Measurements from ENCODE around the gene UTS2R.
A peak's percentile ranks its signal among the peaks of the same experiment; 100 is the strongest.
"Not testable (repeated sequence)": the region's sequence is repeated elsewhere in the genome, so short reads cannot be mapped to it uniquely, and the experiment has no call there.

Gene UTS2R

DNA sequence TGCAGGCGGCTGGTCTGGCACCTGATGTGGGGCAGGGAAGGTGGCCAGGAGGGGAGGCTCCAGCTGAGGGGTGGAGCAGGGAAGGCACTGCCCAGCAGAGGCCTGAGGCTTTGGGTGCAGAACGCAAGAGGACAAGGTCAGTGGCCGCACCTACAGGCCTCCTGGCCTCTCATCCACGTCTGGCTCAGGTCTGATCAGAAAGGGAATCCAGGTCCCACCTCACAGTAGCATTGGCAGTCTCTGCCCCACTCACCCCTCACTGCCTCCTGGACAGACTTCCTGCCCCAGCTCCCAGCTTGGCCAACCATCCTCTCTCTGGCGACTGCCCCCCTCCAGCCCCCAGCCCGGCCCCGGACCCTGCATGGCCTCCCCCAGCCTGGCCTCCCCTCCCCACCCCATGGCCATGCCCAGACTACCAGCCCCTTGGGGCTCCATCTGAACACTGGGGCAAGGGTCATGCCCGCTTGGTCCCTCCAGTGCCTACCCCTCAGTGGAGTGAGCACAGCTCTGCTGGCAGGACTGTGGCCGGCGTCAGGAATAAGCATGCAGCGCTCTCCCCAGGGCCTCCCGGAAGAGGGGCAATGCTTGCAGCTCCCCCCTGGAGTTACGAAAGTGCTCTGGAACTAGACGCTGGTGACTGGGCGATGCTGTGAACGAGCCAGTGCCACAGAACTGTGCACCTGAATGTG lies 4.6 kb downstream of the UTS2R start:
- no peak for DNase-seq

DNA sequence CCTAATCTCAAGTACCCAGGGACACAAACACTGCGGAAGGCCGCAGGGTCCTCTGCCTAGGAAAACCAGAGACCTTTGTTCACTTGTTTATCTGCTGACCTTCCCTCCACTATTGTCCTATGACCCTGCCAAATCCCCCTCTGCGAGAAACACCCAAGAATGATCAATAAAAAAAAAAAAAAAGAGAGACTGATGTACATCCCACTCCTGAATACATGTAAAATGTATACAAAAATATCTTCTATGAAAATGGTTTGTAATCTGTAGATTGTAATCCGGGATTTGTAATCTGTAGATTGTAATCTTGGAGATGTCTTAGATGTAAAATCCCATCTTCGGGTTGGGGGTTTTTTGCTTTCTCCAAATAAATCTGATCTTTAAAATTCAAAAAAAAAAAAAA lies 5.7 kb downstream of the UTS2R start:
- DNase-seq: not testable (repeated sequence)

DNA sequence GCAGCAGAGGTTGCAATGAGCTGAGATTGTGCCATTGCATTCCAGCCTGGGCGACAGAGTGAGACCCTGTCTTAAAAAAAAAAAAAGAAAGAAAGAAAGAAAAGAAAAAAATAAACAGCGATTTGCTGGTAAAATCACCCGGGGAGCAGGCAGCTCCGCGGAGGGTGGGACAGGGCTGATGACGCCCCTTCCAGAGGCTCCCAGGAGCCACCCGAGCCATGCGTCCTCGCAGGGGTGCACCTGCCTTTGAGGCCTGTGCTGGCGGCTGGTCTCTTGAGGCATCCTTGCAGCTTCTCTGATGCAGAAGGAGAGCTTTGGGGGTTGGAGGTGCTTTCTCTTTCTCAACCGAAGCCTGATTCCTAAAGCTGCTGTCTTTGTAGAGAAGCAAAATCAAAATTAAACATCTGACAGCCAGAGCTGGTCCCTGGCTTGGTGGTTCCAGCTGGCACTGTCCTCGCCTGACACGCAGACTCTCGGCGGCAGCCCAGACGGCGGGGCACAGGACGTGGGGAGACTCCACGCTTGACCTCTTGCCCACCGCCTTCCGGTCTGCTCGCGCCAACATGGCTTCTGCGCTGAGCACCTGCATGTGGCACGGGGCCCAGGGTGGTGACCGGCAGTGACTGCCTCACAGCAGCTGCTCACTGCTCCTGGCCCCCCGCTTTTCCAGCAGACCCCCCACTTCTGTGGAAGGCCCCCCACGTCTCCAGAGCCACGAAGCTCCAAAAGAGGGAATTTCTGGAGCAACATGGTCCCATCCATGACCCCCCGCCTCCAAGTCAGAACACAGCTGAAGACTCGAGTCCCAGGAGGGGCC lies 6.6 kb downstream of the UTS2R start:
- DNase-seq: no peak

DNA sequence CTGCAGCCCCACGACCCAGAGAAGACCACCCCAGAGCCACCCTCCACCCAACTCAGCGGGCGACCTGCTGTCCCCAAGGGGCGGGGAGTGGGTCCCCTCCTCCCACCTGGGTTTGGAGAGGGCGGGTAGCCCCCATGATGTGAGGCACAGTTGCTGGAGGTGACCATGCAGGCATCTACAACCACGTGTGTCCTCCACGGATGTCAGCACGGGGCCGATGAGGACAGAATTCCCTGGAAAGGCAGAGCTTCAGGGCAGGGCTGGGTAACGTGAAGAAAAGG lies 7.1 kb downstream of the UTS2R start:
- DNase-seq: no peak

DNA sequence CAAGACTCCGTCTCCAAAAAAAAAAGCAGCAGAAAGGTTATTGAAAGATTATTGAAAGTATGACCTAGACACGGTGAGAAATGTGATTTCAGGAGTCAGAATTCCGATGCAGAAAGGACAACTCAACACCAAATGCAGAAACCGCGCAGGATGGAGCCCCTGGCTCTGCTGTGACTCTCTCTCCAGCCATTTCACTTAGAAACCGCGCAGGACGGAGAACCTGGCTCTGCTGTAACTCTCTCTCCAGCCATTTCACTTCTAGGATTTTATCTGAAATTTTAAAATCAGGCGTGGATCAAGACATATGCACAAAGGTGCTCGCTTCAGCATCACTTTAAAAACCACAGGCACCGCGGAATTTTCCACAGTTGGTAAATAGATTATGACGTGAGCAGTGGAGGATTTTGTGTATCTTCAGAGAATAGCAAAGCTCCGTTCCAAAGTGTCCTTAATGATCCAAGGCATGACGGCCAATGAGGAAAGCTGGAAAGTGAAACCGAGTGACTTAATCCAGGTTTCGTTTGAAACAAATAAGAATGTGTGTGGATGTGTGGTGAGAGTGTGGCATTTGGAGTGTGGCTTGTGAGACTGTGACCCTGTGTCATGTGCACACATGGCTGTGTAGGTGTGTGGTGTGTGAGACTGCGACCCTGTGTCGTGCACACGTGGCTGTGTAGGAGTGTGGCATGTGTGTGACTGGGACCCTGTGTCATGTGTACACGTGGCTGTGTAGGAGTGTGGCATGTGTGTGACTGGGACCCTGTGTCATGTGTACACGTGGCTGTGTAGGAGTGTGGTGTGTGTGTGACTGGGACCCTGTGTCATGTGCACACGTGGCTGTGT lies 9.5 kb downstream of the UTS2R start:
- DNase-seq: peak; percentile 36

DNA sequence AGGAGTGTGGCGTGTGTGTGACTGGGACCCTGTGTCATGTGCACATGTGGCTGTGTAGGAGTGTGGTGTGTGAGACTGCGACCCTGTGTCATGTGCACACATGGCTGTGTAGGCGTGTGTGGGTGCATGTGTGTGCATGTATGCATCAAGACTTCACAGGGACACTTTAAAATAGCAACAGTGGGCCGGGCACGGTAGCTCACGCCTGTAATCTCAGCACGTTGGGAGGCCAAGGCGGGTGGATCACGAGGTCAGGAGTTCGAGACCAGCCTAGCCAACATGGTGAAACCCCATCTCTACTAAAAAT lies 10.1 kb downstream of the UTS2R start:
- DNase-seq: not testable (repeated sequence)

DNA sequence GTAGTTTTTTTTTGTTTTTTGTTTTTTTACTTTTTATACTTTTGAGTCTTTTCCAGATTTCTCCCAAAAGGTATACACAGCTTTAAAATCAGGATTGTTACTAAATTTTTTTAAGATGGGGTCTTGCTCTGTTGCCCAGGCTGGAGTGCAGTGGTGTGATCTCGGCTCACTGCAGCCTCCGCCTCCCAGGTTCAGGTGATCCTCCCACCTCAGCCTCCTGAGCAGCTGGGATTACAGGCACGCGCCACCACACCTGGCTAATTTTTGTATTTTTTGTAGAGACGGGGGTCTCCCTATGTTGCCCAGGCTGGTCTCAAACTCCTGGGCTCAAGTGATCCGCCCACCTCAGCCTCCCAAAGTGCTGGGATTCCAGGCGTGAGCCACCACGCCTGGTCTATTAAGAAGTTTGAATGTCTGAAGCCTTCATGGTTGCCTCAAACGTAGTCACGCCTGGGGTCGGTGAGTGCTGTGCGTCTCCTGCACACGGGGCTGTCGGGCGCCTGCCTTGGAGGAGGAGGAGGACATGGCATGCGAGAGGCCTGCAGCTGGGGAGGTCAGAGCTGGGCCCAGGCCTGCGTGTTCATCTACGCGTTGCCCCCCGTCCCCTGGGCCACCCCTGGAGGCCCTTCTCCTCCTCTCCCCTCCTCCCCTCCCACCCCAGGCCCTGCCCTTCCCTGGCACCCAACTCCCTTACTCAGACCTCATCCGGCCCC lies 10.8 kb downstream of the UTS2R start:
- not testable (repeated sequence) for DNase-seq

DNA sequence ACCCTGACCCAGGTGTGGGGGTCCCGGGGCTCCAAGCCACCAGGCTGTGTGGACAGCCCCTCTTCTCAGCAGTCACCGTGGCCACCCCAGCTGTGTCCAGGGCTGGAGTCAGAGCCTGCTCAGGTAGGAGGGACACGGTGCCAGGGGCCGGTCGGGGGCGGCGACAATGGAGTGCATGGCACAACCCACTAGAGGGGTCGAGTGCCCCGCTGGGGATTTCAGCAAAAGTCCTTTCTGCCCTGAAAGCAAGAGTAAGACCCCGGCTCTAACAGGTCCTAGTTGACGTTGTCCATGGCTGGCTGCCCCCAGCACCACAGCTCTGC lies 11.3 kb downstream of the UTS2R start:
- DNase-seq: no peak

DNA sequence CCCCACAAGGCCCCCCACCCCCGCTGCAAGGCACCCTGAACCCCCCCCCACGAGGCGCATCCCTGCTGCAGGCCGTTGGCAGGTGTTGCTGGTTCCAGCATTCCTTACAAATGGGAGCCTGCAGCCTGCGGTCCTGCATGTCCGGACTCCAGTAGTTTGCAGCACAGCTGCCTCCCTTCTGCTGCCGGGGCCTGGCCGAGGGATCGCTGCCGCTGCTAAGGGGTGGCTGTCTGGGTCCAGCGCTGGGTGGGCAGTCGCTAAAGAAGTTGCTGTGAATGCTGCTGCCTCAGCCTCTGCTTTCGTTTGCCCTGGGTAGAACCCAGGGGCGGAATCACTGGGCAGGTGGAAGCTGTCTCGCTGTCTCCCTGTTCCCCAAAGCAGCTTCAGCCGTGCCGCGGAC lies 11.8 kb downstream of the UTS2R start:
- no peak for DNase-seq

DNA sequence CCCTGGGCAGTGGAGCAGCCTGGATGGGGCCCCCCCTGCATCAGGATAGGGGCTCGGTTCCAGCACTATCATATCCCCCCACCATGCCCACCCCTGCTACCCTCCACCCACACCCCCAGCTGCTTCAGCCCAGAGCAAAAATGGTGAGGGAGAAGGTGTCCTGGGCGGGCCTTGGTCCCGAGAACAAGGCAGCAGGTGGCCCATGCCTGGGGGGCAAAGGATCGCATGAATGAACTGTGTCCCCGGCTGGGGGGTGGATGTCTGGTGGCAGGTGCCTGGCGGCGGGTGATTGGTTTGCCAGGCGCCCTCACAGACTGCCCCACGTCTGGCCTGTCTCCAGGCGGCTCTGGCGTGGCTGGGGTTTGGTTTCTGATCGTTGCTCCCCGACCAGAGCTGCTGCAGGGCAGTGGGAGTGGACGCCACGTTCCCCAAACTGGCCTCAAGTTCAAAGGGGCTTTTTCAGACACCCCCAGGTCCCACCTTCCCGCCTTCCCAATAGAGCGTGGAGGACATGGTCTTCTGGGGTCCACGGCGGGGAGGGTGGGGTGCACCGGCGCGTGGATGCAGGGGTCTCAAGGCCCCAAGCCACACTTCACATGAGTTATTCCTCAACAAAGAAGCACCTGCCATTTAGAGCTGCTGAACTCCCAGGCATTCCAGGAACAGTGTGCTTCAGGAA lies 12.6 kb downstream of the UTS2R start:
- DNase-seq: no peak

DNA sequence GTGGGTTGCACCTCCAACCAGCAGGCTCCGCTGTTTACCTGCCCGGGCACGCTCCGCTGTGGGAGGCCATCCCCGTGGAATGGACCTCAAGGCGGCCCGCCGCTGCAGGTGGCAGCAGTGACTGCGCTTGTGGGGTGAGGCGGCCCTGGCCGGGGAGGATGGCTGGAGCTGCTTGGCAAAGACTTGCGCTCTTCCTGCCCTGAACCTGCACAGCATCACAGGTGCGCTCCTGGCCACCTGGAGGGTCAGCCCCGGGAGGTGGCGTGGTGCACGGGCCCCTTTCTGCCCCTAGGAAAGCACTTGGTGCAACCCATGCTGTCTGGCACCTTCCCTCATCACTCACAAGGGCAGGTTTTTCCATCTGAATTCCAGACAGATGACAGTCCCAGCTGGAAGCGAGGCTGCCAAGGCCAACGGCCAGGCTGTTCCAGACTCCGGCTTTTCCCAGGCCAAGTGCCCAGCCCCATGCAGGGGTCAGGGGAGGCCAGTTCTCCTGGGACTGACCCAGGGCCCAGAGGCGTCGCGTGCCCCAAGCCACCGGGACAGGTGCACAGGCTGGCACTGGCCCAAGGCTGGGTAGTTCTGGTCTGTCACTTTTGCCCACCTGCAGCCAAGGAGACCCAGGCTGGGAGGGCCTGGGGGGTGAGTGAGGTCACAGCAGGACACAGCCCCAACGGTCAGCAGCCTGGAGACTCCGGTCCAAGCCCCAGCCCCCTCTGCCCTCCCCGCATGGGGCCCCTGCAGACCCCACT lies 13.3 kb downstream of the UTS2R start:
- DNase-seq: peak; percentile 29

DNA sequence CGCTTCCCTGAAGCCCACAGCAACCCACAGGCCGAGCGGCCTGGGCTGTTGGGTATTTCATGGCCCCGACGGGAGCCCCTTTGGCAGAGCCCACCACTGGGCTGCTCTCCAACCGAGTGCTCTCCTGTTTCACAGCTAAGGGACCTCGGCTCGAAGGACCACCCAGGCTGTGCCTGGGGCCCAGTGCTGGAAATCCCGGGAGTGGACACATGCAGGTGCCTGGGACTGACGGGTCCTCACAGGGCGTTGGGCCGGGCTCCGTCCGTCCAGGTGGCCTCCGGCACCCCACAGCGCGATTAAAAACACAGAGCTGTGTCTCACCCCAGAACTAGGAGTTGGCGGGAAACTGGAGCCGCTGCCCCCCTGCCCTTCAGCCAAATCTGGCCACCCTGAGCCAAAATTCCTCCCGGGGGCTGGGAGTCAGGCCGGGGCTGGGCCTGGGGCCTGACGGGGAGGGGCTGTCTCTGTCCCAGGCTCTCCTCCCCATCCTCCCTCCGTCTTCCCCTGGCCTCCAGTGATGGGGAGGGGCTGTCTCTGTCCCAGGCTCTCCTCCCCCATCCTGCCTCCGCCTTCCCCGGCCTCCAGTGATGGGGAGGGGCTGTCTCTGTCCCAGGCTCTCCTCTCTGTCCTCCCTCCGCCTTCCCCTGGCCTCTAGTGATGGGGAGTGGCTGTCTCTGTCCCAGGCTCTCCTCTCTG lies 14.1 kb downstream of the UTS2R start:
- no peak for DNase-seq

DNA sequence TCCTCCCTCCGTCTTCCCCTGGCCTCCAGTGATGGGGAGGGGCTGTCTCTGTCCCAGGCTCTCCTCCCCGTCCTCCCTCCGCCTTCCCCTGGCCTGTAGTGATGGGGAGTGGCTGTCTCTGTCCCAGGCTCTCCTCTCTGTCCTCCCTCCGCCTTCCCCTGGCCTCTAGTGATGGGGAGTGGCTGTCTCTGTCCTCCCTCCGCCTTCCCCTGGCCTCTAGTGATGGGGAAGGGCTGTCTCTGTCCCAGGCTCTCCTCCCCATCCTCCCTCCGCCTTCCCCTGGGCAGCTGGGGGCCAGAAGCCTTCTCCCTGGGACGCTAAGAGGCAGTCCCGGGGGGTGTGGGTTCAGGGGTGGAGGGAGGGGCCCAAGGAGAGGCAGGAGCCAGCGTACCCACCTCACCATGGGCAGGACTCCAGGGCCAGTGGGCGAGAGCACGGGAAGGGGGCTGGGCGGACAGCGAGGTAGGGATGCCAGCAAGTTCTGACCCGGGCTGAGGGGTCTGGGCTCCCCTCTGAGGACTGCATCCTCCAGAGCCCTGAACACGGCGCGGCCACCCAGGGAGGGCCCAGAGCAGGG lies 14.8 kb downstream of the UTS2R start:
- DNase-seq: no peak

DNA sequence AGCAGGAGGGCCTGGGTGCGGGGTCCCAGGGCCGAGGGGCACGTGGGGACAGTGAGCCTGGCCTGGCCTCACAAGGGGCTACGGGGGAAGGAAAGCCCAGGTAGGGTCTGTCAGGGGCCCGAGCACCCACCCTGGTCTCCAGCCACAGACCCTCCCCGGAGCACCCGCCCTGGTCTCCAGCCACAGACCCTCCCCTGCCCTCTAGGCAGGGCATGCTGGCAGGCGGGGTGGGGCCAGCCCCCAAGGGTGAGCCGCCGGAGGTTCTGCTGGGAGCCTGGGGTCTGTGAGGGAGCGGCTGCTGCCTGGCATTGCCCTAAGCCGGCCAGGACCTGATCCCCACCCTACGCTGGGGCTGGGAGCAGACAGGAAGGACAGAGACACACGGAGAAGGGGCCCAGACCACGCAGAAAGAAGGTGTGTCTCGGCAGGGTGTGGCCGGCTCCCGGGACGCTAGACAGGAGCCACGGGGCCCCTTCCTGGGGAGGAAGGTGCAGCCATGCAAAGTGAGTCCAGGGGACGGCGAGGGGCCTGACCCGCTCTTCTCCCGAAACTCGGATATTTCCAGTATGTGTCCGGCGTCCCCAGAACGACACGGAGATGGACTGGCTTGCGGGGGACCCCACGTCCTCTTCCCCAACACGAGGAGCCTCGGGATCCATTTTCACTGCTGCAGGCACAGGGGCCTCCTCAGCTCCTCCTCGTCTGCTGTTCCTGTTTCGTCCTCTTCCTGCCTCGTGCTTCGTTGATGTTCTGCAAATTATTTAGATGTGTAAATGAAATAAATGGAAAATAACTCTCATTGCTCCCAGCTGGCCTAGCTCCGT lies 15.5 kb downstream of the UTS2R start:
- no peak for DNase-seq

DNA sequence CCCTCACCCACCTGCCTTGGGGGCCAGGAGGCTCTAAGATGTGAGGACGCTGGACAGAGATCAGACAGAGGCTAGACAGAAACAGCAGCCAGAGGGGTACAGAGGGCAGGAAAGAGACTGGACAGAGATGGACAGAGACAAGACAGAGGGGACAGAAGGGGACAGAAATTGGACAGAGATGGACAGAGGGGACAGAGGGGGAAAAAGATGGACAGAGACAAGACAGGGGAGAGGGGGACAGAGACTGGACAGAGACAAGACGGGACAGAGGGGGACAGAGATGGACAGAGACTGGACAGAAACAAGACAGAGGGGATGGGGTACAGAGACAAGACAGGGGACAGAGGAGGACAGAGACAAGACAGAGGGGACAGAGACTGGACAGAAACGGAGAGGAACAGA lies 16.1 kb downstream of the UTS2R start:
- DNase-seq: no peak

DNA sequence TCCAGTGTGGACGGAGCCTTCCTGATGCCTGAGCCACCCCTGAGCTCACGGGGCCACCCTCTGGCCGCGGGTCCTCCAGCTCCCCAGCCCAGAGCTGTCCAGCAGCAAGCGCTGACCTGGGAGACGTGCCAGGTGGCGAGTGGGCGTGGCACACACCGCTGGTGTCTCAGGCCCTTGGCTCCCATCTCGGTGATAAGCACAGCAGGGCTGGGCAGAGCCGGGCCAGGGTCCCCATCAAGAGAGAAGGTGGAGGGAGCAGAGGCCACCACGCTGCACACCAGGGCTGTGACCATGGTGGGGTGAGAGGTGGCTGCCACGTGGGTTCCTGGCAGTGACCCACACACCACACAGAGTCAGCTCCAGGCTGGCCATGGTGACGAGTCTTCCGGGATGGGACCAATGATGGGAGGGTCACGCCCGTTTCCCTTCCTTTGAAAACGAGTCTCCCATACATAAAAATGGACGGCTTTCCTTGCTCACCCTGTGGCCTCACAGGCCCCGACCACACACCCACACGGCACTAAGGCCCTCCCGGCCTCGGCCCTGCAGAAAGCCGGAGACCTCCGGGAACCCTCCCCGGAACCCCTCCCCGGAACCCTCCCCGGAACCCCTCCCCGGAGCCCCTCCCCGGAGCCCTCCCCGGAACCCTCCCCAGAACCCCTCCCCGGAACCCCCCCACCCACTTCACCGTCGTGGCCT lies 16.8 kb downstream of the UTS2R start:
- no peak for DNase-seq

DNA sequence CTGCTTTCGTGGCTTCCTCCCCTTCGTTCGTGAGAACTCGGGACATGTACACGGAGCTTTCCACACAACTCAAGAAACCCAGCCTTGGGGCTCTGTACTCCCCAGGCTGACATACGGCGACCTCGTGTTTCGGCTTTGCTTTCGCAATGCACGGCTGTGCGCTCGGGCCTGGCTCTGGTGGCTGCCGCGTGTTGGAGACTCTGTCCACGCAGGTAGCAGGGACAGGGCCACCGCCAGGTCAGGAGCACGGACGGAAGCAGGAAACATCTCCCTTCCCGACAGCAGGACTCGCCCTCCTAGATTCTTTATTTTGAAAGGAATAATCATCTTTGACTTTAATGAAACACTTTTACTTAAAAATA lies 17.3 kb downstream of the UTS2R start:
- no peak for DNase-seq

DNA sequence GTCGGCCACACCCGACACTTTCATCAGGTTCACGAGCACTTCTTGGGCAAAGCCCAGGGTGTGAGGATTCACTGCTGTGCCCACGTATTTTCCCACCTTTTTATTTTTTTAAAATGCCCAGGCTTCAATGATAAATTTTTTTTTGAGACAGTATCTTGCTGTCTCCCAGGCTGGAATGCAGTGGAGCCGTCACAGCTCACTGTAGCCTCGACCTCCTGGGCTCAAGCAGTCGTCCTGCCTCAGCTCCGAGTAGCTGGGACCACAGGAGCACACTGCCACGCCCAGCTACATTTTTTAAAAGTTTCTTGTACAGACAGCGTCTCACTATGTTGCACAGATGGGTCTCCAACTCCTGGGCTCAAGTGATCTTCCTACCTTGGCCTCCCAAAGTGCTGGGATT lies 17.8 kb downstream of the UTS2R start:
- DNase-seq: peak; percentile 70

DNA sequence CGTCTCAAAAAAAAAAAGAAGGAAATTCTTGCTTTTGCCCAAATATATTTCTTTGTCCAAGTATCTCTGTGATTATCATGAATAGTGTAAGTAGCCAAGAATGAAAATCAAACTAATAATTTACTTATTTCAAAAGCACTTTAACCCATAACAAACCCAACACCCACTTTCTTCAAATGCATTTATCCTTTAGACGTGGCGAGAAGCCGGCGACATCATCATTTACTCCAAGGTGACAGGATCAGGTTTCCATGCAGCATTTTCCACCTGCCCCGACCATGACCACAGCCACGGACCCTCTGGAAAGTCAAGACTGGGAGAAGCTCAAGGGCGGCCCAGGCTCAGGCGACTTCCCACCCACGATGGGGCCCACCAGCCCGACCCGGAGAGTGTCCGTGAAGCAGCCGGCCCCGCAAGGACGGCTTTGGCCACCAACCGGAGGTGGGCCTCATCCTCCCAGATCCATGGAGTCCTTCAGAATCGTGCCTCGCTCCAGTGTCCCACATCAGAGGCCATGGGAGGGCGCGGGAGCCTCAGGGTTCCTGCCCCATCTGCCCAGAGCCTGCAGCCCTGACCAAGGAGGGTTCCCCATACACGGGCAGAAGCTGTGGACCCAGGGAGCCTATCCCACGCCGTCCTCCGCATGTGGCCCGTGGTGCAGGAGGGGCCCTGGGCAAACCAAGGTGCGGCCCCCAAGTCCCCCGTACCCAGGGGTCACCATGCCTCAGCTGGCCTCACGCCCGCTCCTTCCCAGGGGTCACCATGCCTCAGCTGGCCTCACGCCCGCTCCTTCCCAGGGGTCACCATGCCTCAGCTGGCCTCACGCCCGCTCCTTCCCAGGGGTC lies 18.7 kb downstream of the UTS2R start:
- no peak for DNase-seq

Measured in NCI-H82 (cell line).